RPMI7951 (cell line): ENCODE measurements around the gene NEDD8. TPM values are rescaled to one million over a fixed set of nuclear protein-coding genes. Genes with fewer than 3 reads are reported as not detected.
"Not testable (repeated sequence)": the region's sequence is repeated elsewhere in the genome, so short reads cannot be mapped to it uniquely, and the experiment has no call there.

Experiments
- DNase-seq: peaks from one replicate; pipeline ENCODE4 v3.0.0-alpha.2; 2012; ENCODE audit warnings: low read depth
- total RNA-seq: library from RNA; depleted of rRNA; stranded (reverse); fragments of >200 nt; shearing (Covaris generic); gene quantifications from 2 replicates; pipeline ENCODE4 v1.2.3, GENCODE V29; 2014

The NEDD8 gene
- total RNA-seq, 1 experiment from 2014 or later = 306 TPM

- no peak for DNase-seq
These were observed 15.3 kb upstream of the NEDD8 start for GRCh38 chr14:24247422-24247821.

GRCh38 chr14:24246765-24247212, 14.6 kb upstream of the NEDD8 start:
- DNase-seq = peak; percentile 19

- DNase-seq = not testable (repeated sequence)
These were observed 13.2 kb upstream of the NEDD8 start for GRCh38 chr14:24245350-24245749.

GRCh38 chr14:24243336-24243836, 11.2 kb upstream of the NEDD8 start:
- peak; percentile 30 for DNase-seq

- peak; percentile 89 for DNase-seq
These were observed 9.8 kb upstream of the NEDD8 start for GRCh38 chr14:24241829-24242443.

- no peak for DNase-seq
These were observed 8.1 kb upstream of the NEDD8 start for GRCh38 chr14:24240110-24240918.

GRCh38 chr14:24238527-24239037, 6.4 kb upstream of the NEDD8 start:
- no peak for DNase-seq

- no peak for DNase-seq
These were observed 6.0 kb upstream of the NEDD8 start for GRCh38 chr14:24238123-24238522.

- DNase-seq = peak; percentile 25
These were observed 5.3 kb upstream of the NEDD8 start for GRCh38 chr14:24237463-24237955.

GRCh38 chr14:24236689-24237462, 4.7 kb upstream of the NEDD8 start:
- DNase-seq = no peak

GRCh38 chr14:24235804-24236688, 3.9 kb upstream of the NEDD8 start:
- DNase-seq = no peak

- no peak for DNase-seq
These were observed 2.2 kb upstream of the NEDD8 start for GRCh38 chr14:24234095-24235005.

GRCh38 chr14:24233538-24233866, 1.3 kb upstream of the NEDD8 start:
- DNase-seq = no peak

GRCh38 chr14:24232645-24233537, 724 bp upstream of the NEDD8 start, which contains the start of gene GMPR2:
GMPR2 (plus strand) TSS chr14:24232929; CDS start chr14:24233254, 325 bp downstream.
- no peak for DNase-seq

- DNase-seq = no peak
These were observed 675 bp downstream of the NEDD8 start for GRCh38 chr14:24231263-24232120.

GRCh38 chr14:24228902-24229301, 3.3 kb downstream of the NEDD8 start:
- no peak for DNase-seq

GRCh38 chr14:24226473-24226872, 5.7 kb downstream of the NEDD8 start:
- no peak for DNase-seq

GRCh38 chr14:24224618-24225071, 7.5 kb downstream of the NEDD8 start:
- DNase-seq = no peak
